Vagina (tissue), 2 donors: ENCODE results near the gene AKIRIN1.

Experiments
- POLR2A ChIP-seq, 2 donors: fragments of 450-650 bp; IDR thresholded peaks; one replicate each; pipeline ENCODE4 v1.6.1; 2017; ENCODE audit warnings: antibody characterized with exemption in 2 of 2, mild to moderate bottlenecking in 2 of 2, moderate library complexity in 2 of 2
- TF ChIP-seq, protein P1 (sequence below), 3 experiments: fragments of 450-650 bp in 2 of 3; fragments of 200-600 bp in 1 of 3; sonication (generic) in 1 of 3; IDR thresholded peaks; one replicate each; pipeline ENCODE4 v1.5.1; 2017 to 2019; ENCODE audit warnings: antibody characterized with exemption in 3 of 3, mild to moderate bottlenecking in 2 of 3, moderate library complexity in 2 of 3

- TF ChIP-seq POLR2A (IDR thresholded peaks at IDR 0.05) = no peak
- TF ChIP-seq, protein P1, sequence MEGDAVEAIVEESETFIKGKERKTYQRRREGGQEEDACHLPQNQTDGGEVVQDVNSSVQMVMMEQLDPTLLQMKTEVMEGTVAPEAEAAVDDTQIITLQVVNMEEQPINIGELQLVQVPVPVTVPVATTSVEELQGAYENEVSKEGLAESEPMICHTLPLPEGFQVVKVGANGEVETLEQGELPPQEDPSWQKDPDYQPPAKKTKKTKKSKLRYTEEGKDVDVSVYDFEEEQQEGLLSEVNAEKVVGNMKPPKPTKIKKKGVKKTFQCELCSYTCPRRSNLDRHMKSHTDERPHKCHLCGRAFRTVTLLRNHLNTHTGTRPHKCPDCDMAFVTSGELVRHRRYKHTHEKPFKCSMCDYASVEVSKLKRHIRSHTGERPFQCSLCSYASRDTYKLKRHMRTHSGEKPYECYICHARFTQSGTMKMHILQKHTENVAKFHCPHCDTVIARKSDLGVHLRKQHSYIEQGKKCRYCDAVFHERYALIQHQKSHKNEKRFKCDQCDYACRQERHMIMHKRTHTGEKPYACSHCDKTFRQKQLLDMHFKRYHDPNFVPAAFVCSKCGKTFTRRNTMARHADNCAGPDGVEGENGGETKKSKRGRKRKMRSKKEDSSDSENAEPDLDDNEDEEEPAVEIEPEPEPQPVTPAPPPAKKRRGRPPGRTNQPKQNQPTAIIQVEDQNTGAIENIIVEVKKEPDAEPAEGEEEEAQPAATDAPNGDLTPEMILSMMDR (IDR thresholded peaks at IDR 0.05) = no peak
Observed at GRCh38 chr1:38950553-38950952, 40.5 kb upstream of the AKIRIN1 start.
